IMR-90 (cell line): Measurements from ENCODE around the gene TMEM41A. TPM values are rescaled to one million over a fixed set of nuclear protein-coding genes. Genes with fewer than 3 reads are reported as not detected.

Experiments
- ATAC-seq: fragments of 200-7000 bp; cut with Tn5 transposase; 2 replicates; pipeline ENCODE4 v1.9.1; 2020; ENCODE audit warnings: low read depth, mild to moderate bottlenecking, moderate library complexity
- BruUV-seq: library from RNA; stranded (reverse); fragments of 400-500 nt; replicated peaks from 2 replicates; lab custom pipeline; 2021; lab: Mats Ljungman, UMichigan
- CTCF ChIA-PET: fragments of 300-600 bp; formaldehyde crosslinking; extraction: SDS; loops from one replicate; lab custom pipeline; 2021; ENCODE audit warnings: antibody characterized with exemption; lab: Yijun Ruan, JAX
- POLR2A ChIA-PET: fragments of 300-600 bp; sonication (Branson Sonifier 250); formaldehyde crosslinking; loops from one replicate; lab custom pipeline; 2022; ENCODE audit warnings: antibody characterized with exemption; ENCODE audit not compliant: unreplicated experiment; lab: Charles Lee
- DNase-seq: peaks from one replicate; pipeline ENCODE4 v3.0.0; 2013
- H2AFZ ChIP-seq: replicated peaks from 2 replicates; pipeline ENCODE3; 2013; ENCODE audit warnings: low read length, mild to moderate bottlenecking; ENCODE audit not compliant: poor library complexity
- H2AK5ac ChIP-seq: 2 replicates; pipeline ENCODE4 v1.6.1; 2013; ENCODE audit warnings: low read depth, low read length, inconsistent platforms
- H2AK9ac ChIP-seq: replicated peaks from 2 replicates; pipeline ENCODE3; 2013; ENCODE audit warnings: mild to moderate bottlenecking, low read depth, low read length, moderate library complexity; ENCODE audit not compliant: poor library complexity
- H2BK120ac ChIP-seq: 2 replicates; pipeline ENCODE4 v1.6.1; 2013; ENCODE audit warnings: low read depth, low read length, inconsistent platforms
- H2BK15ac ChIP-seq: 3 replicates; pipeline ENCODE4 v1.6.1; 2013; ENCODE audit warnings: low read depth, low read length, inconsistent platforms
- H2BK20ac ChIP-seq: 2 replicates; pipeline ENCODE4 v1.6.1; 2013; ENCODE audit warnings: low read depth, mild to moderate bottlenecking, inconsistent platforms, low read length, moderate library complexity
- H2BK5ac ChIP-seq: 2 replicates; pipeline ENCODE4 v1.6.1; 2013; ENCODE audit warnings: mild to moderate bottlenecking, low read depth, low read length, inconsistent platforms; ENCODE audit not compliant: poor library complexity, severe bottlenecking
- H3K14ac ChIP-seq: replicated peaks from 2 replicates; pipeline ENCODE4 v1.6.1; 2013; ENCODE audit warnings: low read depth, low read length, inconsistent platforms
- H3K18ac ChIP-seq: 2 replicates; pipeline ENCODE4 v1.6.1; 2013; ENCODE audit warnings: low read depth, low read length, control low read depth
- H3K23ac ChIP-seq: 2 replicates; pipeline ENCODE4 v1.6.1; 2013; ENCODE audit warnings: low read depth, low read length, inconsistent platforms
- H3K27ac ChIP-seq: 2 replicates; pipeline ENCODE4 v1.5.1; 2013; ENCODE audit warnings: mild to moderate bottlenecking, control low read depth, low read length; ENCODE audit not compliant: insufficient read depth
- H3K27me3 ChIP-seq: 2 replicates; pipeline ENCODE4 v1.6.1; 2013; ENCODE audit warnings: low read length; ENCODE audit not compliant: control insufficient read depth, insufficient read depth
- H3K36me3 ChIP-seq: 2 replicates; pipeline ENCODE4 v1.6.1; 2013; ENCODE audit warnings: low read length, mixed read lengths; ENCODE audit not compliant: control insufficient read depth, insufficient read depth
- H3K4ac ChIP-seq: 2 replicates; pipeline ENCODE4 v1.6.1; 2013; ENCODE audit warnings: low read depth, low read length, inconsistent platforms
- H3K4me1 ChIP-seq: 2 replicates; pipeline ENCODE4 v1.6.1; 2013; ENCODE audit warnings: low read length, mixed read lengths; ENCODE audit not compliant: control insufficient read depth, insufficient read depth
- H3K4me2 ChIP-seq: 2 replicates; pipeline ENCODE4 v1.6.1; 2013; ENCODE audit warnings: low read depth, mild to moderate bottlenecking, control low read depth, low read length, moderate library complexity
- H3K4me3 ChIP-seq: 2 replicates; pipeline ENCODE4 v1.5.1; 2013; ENCODE audit warnings: low read depth, mild to moderate bottlenecking, control low read depth, low read length, moderate library complexity; ENCODE audit not compliant: insufficient read depth
- H3K56ac ChIP-seq: 2 replicates; pipeline ENCODE4 v1.6.1; 2013; ENCODE audit warnings: low read length, inconsistent platforms; ENCODE audit not compliant: insufficient read depth; ENCODE audit errors: extremely low read depth
- H3K79me1 ChIP-seq, 2 experiments: 2 replicates each; pipeline ENCODE4 v1.6.1; 2013; ENCODE audit warnings: low read length in 2 of 2, inconsistent platforms in 1 of 2, low read depth in 1 of 2
- H3K9ac ChIP-seq: 2 replicates; pipeline ENCODE4 v1.6.1; 2013; ENCODE audit warnings: low read depth, low read length, control low read depth
- H3K9me1 ChIP-seq: 2 replicates; pipeline ENCODE4 v1.6.1; 2013; ENCODE audit warnings: low read length, inconsistent platforms; ENCODE audit not compliant: insufficient read depth
- H3K9me3 ChIP-seq: 2 replicates; pipeline ENCODE4 v1.6.1; 2013; ENCODE audit warnings: low read length; ENCODE audit not compliant: control insufficient read depth, insufficient read depth
- H4K20me1 ChIP-seq: 2 replicates; pipeline ENCODE4 v1.6.1; 2013; ENCODE audit warnings: low read length, inconsistent platforms; ENCODE audit not compliant: insufficient read depth
- H4K5ac ChIP-seq: 2 replicates; pipeline ENCODE4 v1.6.1; 2013; ENCODE audit warnings: mild to moderate bottlenecking, low read depth, low read length, control low read depth
- H4K8ac ChIP-seq, 2 experiments: 2 replicates each; pipeline ENCODE4 v1.6.1; 2013; ENCODE audit warnings: low read depth in 2 of 2, low read length in 2 of 2, control low read depth in 1 of 2, inconsistent platforms in 1 of 2
- H4K91ac ChIP-seq: 2 replicates; pipeline ENCODE4 v1.6.1; 2013; ENCODE audit warnings: low read depth, low read length, inconsistent platforms; ENCODE audit not compliant: insufficient read depth
- BHLHE40 ChIP-seq: fragments of 150-350 bp; IDR thresholded peaks from 2 replicates; pipeline ENCODE4 v1.6.1; 2016; ENCODE audit warnings: mild to moderate bottlenecking, low read depth, low read length
- CEBPB ChIP-seq: IDR thresholded peaks from 2 replicates; pipeline ENCODE4 v1.6.1; 2012; ENCODE audit warnings: low read depth, low read length, improper control_type of control experiment
- CHD1 ChIP-seq: IDR thresholded peaks from 2 replicates; pipeline ENCODE4 v1.6.1; 2012; ENCODE audit warnings: low read depth, low read length, improper control_type of control experiment
- CTCF ChIP-seq: conservative IDR thresholded peaks from 2 replicates; pipeline ENCODE4 v1.5.1; 2012; ENCODE audit warnings: mild to moderate bottlenecking, low read depth, low read length, improper control_type of control experiment
- FOS ChIP-seq: fragments of 150-350 bp; IDR thresholded peaks from 2 replicates; pipeline ENCODE4 v1.6.1; 2016; ENCODE audit warnings: low read depth, low read length
- MAFK ChIP-seq: IDR thresholded peaks from 2 replicates; pipeline ENCODE4 v1.6.1; 2012; ENCODE audit warnings: low read depth, low read length, improper control_type of control experiment
- MAZ ChIP-seq: IDR thresholded peaks from 2 replicates; pipeline ENCODE4 v1.6.1; 2012; ENCODE audit warnings: low read depth, mild to moderate bottlenecking, low read length, improper control_type of control experiment, moderate library complexity, borderline replicate concordance
- MXI1 ChIP-seq: IDR thresholded peaks from 2 replicates; pipeline ENCODE4 v1.6.1; 2012; ENCODE audit warnings: low read depth, mild to moderate bottlenecking, low read length, moderate library complexity, borderline replicate concordance
- NFE2L2 ChIP-seq: fragments of 150-350 bp; IDR thresholded peaks from 2 replicates; pipeline ENCODE4 v1.6.1; 2016; ENCODE audit warnings: low read depth, mild to moderate bottlenecking, low read length
- POLR2A ChIP-seq: IDR thresholded peaks from 2 replicates; pipeline ENCODE4 v1.6.1; 2012; ENCODE audit warnings: mild to moderate bottlenecking, low read depth, low read length
- RCOR1 ChIP-seq: IDR thresholded peaks from 2 replicates; pipeline ENCODE4 v1.6.1; 2012; ENCODE audit warnings: mild to moderate bottlenecking, low read length, improper control_type of control experiment; ENCODE audit not compliant: insufficient replicate concordance
- RFX5 ChIP-seq: IDR thresholded peaks from 2 replicates; pipeline ENCODE4 v1.8.0; 2012; ENCODE audit warnings: low read depth, mild to moderate bottlenecking, low read length, moderate library complexity
- SMC3 ChIP-seq: fragments of 150-350 bp; IDR thresholded peaks from 2 replicates; pipeline ENCODE4 v1.6.1; 2016; ENCODE audit warnings: low read depth, mild to moderate bottlenecking, antibody characterized with exemption, low read length, moderate library complexity
- WGBS, 2 experiments: methylation state at CpG; one replicate each; pipeline versions ENCODE4 v1.1.5 to v1.1.7; 2013; ENCODE audit warnings: missing lambda C conversion rate in 2 of 2; ENCODE audit not compliant: insufficient read length in 1 of 2; ENCODE audit errors: extremely low coverage in 2 of 2; 5-methylcytosine and 5-hydroxymethylcytosine counted together
- dilution Hi-C: fragments of 300-500 bp; cut with HindIII; formaldehyde crosslinking; loops from one replicate; pipeline ENCODE4 v1.14.3; 2018; ENCODE audit warnings: low sequenced_read_pairs; ENCODE audit not compliant: unreplicated experiment
- in situ Hi-C: fragments of 300-500 bp; cut with MboI; formaldehyde crosslinking; loops from 3 replicates; pipeline ENCODE4 v1.14.3; 2019; ENCODE audit warnings: low sequenced_read_pairs, inconsistent platforms, mixed read lengths
- intact Hi-C: fragments of 100-400 bp; cut with micrococcal nuclease; formaldehyde crosslinking; loops from 2 replicates; pipeline ENCODE4 v1.10.0; 2022
- polyA plus RNA-seq, 3 experiments: library from polyadenylated mRNA; depleted of rRNA; stranded (reverse); fragments of >200 nt; gene quantifications; 2 replicates each; pipeline ENCODE4 v1.2.3, GENCODE V29; 2012; ENCODE audit warnings: low replicate concordance in 1 of 3
- total RNA-seq: library from RNA; depleted of rRNA; stranded (reverse); fragments of >200 nt; gene quantifications from 2 replicates; pipeline ENCODE4 v1.2.3, GENCODE V29; 2012
- TF ChIP-seq, protein P1 (sequence below): fragments of 150-350 bp; IDR thresholded peaks from 2 replicates; pipeline ENCODE4 v1.6.1; 2016; ENCODE audit warnings: low read depth, mild to moderate bottlenecking, low read length, moderate library complexity, borderline replicate concordance
- TF ChIP-seq, protein P2 (sequence below): fragments of 150-350 bp; IDR thresholded peaks from 2 replicates; pipeline ENCODE4 v1.6.1; 2017; ENCODE audit warnings: mild to moderate bottlenecking, antibody characterized with exemption, low read length, low read depth

The TMEM41A gene
- total and polyA plus RNA-seq, 2 of the 4 experiments (the other 2 are of a cell fraction): 10.6 to 12.5 TPM

DNA sequence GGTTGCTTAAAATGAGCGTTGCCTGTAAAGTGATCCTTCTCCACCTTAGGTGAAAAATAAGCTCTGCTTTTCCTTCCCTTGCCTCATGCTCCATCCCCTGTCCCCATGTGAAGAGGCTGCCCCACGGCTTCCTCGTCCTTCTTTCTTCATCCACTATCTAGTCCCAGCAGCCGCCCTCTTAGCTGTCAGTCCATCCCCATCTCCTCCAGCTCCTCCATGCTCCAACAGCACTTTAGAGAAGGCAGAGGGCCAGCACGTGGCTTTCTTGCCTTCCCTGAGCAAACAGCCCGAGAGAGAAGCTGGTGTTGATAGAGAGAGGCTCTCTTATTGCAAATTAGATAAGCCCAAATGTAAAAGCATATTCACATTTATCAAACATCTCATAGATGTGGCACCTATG lies 9.0 kb upstream of the TMEM41A start:
- Histone ChIP-seq H3K4me3 (no peak overlapping the region), H3K79me1 (no peaks in the 10 kb centered on the region), H3K14ac (no peak overlapping the region), H2AFZ (peak overlapping the region; percentile 2), H4K20me1 (no peaks in the 10 kb centered on the region), H4K8ac (no peak overlapping the region), H3K18ac (no peak overlapping the region), H3K9ac (no peak overlapping the region), H2AK9ac (no peak overlapping the region), H3K4me2 (no peak overlapping the region), H3K56ac (no peak overlapping the region), H2AK5ac (no peak overlapping the region), H2BK5ac (no peak overlapping the region), H2BK20ac (no peak overlapping the region), H3K27ac (no peak overlapping the region), H3K9me3 (no peaks in the 10 kb centered on the region), H3K27me3 (peaks cover 13% of the 10 kb centered on the region; the same call in 1 of the 2 replicates), H3K23ac (no peak overlapping the region), H3K36me3 (no peaks in the 10 kb centered on the region), H3K4ac (no peak overlapping the region), H2BK15ac (no peak overlapping the region), H3K9me1 (no peaks in the 10 kb centered on the region), H3K4me1 (no peaks in the 10 kb centered on the region), H4K5ac (no peak overlapping the region), H4K91ac (no peak overlapping the region), H2BK120ac (no peak overlapping the region)
- no TSS peak for BruUV-seq
- dilution Hi-C loops: no loop called here
- no peak for DNase-seq
- CTCF ChIA-PET: no interaction called here
- no peak for ATAC-seq
- POLR2A ChIA-PET: interaction anchor here (0.6 kb wide), 1 partner anchor 21 kb away, joined by 3 read pairs; no protein-coding TSS in a partner anchor
- TF ChIP-seq MXI1 (no peak), POLR2A (no peak), SMC3 (no peak), NFE2L2 (no peak), MAFK (no peak), CHD1 (no peak), MAZ (no peak), CTCF (no peak), BHLHE40 (no peak), CEBPB (no peak), FOS (no peak), RFX5 (no peak), RCOR1 (no peak)
- TF ChIP-seq, protein P1, sequence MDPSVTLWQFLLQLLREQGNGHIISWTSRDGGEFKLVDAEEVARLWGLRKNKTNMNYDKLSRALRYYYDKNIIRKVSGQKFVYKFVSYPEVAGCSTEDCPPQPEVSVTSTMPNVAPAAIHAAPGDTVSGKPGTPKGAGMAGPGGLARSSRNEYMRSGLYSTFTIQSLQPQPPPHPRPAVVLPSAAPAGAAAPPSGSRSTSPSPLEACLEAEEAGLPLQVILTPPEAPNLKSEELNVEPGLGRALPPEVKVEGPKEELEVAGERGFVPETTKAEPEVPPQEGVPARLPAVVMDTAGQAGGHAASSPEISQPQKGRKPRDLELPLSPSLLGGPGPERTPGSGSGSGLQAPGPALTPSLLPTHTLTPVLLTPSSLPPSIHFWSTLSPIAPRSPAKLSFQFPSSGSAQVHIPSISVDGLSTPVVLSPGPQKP: no peak
- TF ChIP-seq, protein P2, sequence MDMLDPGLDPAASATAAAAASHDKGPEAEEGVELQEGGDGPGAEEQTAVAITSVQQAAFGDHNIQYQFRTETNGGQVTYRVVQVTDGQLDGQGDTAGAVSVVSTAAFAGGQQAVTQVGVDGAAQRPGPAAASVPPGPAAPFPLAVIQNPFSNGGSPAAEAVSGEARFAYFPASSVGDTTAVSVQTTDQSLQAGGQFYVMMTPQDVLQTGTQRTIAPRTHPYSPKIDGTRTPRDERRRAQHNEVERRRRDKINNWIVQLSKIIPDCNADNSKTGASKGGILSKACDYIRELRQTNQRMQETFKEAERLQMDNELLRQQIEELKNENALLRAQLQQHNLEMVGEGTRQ: no peak
- WGBS, 2 experiments: 60% methylated on average over 1 of the region's 6 CpGs; no CpG with 5 or more reads in 1 of the 2 experiments
- intact Hi-C loops: no loop called here
- in situ Hi-C loops: no loop called here
